ENCODE results near the gene AKAP12. TPM values are rescaled to one million over a fixed set of nuclear protein-coding genes. Genes with fewer than 3 reads are reported as not detected.

Gene AKAP12
- total and polyA plus RNA-seq, 2 experiments from 2014 or later: 90.1 to 137 TPM

- Histone ChIP-seq H3K27me3 (ENCODE audit: insufficient read depth) (no peaks in the 10 kb centered on the region), H3K9me2 (ENCODE audit: insufficient read depth) (no peaks in the 10 kb centered on the region), H2AFZ (no peak overlapping the region), H3K4me2 (no peak overlapping the region; the same call in 1 of the 2 replicates), H3F3A (replicated peaks; ENCODE audit: low read depth) (no peaks in the 10 kb centered on the region), H3K79me2 (replicated peaks; ENCODE audit: insufficient read depth) (peaks cover 87% of the 10 kb centered on the region), H3K4me3 (no peak overlapping the region), H4K20me1 (replicated peaks; ENCODE audit: insufficient read depth) (peaks cover 18% of the 10 kb centered on the region; the same call in 1 of the 2 replicates), H3K4me1 (ENCODE audit: insufficient read depth) (peaks cover 10% of the 10 kb centered on the region; the same call in 1 of the 2 replicates), H3K36me3 (ENCODE audit: insufficient read depth) (no peaks in the 10 kb centered on the region), H3K27ac (ENCODE audit: low read depth) (no peak overlapping the region)
- ATAC-seq: no peak
- peaks cover 7% of the 10 kb centered on the region for H3K27me3 Mint-ChIP-seq (ENCODE audit: insufficient read depth, low read depth, poor library complexity)
- no peaks in the 10 kb centered on the region; the same call in 2 of the 3 replicates for H3K36me3 Mint-ChIP-seq (ENCODE audit: low read depth)
- no peaks in the 10 kb centered on the region for H3K9me3 Mint-ChIP-seq
- H3K4me1 Mint-ChIP-seq: peaks cover 54% of the 10 kb centered on the region
- TF ChIP-seq JUNB (IDR thresholded peaks at IDR 0.05; ENCODE audit: unreplicated experiment) (no peak), ZNF331 (CRISPR knock-in tag; IDR thresholded peaks at IDR 0.05; ENCODE audit: low read depth) (no peak), STAT1 (IDR thresholded peaks at IDR 0.05; ENCODE audit: unreplicated experiment) (no peak), EZH2 (IDR thresholded peaks at IDR 0.05; ENCODE audit: low read depth, unreplicated experiment) (no peak), NANOG (IDR thresholded peaks at IDR 0.05; ENCODE audit: borderline replicate concordance) (no peak), EZH2phosphoT487 (IDR thresholded peaks at IDR 0.05; ENCODE audit: unreplicated experiment) (no peak), ZNF114 (CRISPR knock-in tag; IDR thresholded peaks at IDR 0.05) (no peak), ETS1 (IDR thresholded peaks at IDR 0.05) (no peak), ZNF462 (CRISPR knock-in tag; IDR thresholded peaks at IDR 0.05) (no peak), CREB1 (CRISPR knock-in tag; IDR thresholded peaks at IDR 0.05; ENCODE audit: low read depth) (no peak), REST (IDR thresholded peaks at IDR 0.05; ENCODE audit: unreplicated experiment) (no peak), CTCF (conservative IDR thresholded peaks at IDR 0.05; ENCODE audit: low read depth in 2 of 2) (no peak), POLR2AphosphoS5 (IDR thresholded peaks at IDR 0.05; ENCODE audit: low read depth) (no peak)
- no peak for DNase-seq (ENCODE audit: low spot score)
- H3K4me3 Mint-ChIP-seq: no peak overlapping the region
- no peak overlapping the region for H3K27ac Mint-ChIP-seq
These were observed 53.9 kb downstream of the AKAP12 start for GRCh38 chr6:151293688-151294016.

All from GM23338 (cell line).